ENCODE data around the gene KIR2DL4. TPM values are rescaled to one million over a fixed set of nuclear protein-coding genes. Genes with fewer than 3 reads are reported as not detected.
"Not testable (repeated sequence)": the region's sequence is repeated elsewhere in the genome, so short reads cannot be mapped to it uniquely, and the experiment has no call there.

Gene KIR2DL4
- total and polyA plus RNA-seq, 2 donors (not counting 3 experiments of a cell fraction or from before 2014, with no cell fraction given) = not detected

DNA sequence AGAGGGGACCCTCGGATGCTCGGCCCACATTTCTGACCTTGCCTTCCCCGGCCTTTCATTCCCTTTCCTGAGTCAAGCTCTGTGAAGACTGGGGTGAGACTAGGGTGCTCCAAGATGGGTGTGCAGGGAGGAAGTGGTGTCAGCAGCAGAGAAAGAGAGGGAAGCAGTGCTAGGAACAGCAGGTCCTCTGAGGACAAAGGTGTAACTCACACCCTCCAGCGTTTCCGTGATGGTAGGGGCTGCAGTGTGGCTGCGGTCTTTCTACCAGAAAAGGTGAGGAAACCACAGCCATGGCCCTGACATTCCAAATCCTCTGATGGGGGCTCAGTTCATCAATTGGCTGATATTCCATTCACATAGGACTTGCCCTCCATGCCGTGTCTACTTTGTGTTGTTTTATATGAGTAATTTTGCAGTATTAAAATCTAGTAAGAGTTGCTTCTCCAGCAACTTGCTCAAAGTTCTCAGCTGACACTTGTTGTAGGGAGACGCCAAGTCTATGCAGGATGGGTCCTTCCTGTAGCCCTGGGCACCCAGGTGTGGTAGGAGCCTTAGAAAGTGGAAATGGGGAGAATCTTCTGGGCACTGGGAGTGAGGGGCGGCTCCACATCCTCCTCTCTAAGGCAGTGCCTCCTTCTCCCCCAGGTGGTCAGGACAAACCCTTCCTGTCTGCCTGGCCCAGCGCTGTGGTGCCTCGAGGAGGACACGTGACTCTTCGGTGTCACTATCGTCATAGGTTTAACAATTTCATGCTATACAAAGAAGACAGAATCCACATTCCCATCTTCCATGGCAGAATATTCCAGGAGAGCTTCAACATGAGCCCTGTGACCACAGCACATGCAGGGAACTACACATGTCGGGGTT lies 14.5 kb downstream of the KIR2DL4 start:
- Histone ChIP-seq H3K27ac (ENCODE audit: insufficient read depth, low read depth, low read length) (no peak overlapping the region), H3K9me1 (replicated peaks; ENCODE audit: control insufficient read depth, extremely low read depth, insufficient read depth, low read length) (no peaks in the 10 kb centered on the region), H3K36me3 (ENCODE audit: control insufficient read depth in 2 of 2, extremely low read depth in 1 of 2, insufficient read depth in 2 of 2, low read length in 2 of 2) (no peaks in the 10 kb centered on the region), H3K4me3 (replicated peaks in 1 of 3; ENCODE audit: insufficient read depth in 1 of 3, low read depth in 1 of 3, low read length in 3 of 3) (no peak overlapping the region), H3K9ac (replicated peaks; ENCODE audit: extremely low read depth, insufficient read depth, low read length) (no peak overlapping the region), H2AFZ (ENCODE audit: low read depth, low read length) (no peak overlapping the region), H3K4me1 (ENCODE audit: control insufficient read depth, extremely low read depth, insufficient read depth, low read length) (no peaks in the 10 kb centered on the region), H3K27me3 (ENCODE audit: control insufficient read depth in 2 of 2, insufficient read depth in 2 of 2, low read length in 2 of 2) (no peaks in the 10 kb centered on the region), H3K9me3 (replicated peaks; ENCODE audit: control insufficient read depth, insufficient read depth, low read length) (peaks cover 2% of the 10 kb centered on the region), H3K4me2 (ENCODE audit: insufficient read depth, low read length) (no peak overlapping the region), H4K20me1 (replicated peaks; ENCODE audit: control insufficient read depth, extremely low read depth, insufficient read depth, low read length) (no peaks in the 10 kb centered on the region), H3K79me2 (ENCODE audit: control insufficient read depth, insufficient read depth, low read length) (no peaks in the 10 kb centered on the region)
- ChIA-PET CTCF (no interaction called here), POLR2A (no interaction called here)
- no peak for FAIRE-seq
- dilution Hi-C loops (cut with MboI; ENCODE audit: extremely low pct_ligation_motif_present, low sequenced_read_pairs) (no loop called here), intact Hi-C loops (cut with micrococcal nuclease) (no loop called here)
- DNase-seq (ENCODE audit: low read depth, low spot score) = no peak
- BruUV-seq (replicated peaks) = no TSS peak
- no peak for TF ChIP-seq MYC (IDR thresholded peaks at IDR 0.05; ENCODE audit: low read depth, low read length)
- no peak for TF ChIP-seq JUN (IDR thresholded peaks at IDR 0.05; ENCODE audit: borderline replicate concordance, insufficient read depth, insufficient read length, low read depth)
- no peak for TF ChIP-seq MAX (IDR thresholded peaks at IDR 0.05; ENCODE audit: insufficient read depth, insufficient read length)
- no peak for TF ChIP-seq CTCF (IDR thresholded peaks at IDR 0.05; ENCODE audit: extremely low read depth in 1 of 2, insufficient read depth in 1 of 2, low read depth in 1 of 2, low read length in 2 of 2)
- TF ChIP-seq GATA2 (IDR thresholded peaks at IDR 0.05; ENCODE audit: insufficient read depth, insufficient read length, low read depth, low read length) = no peak
- no peak for TF ChIP-seq EZH2 (IDR thresholded peaks at IDR 0.05; ENCODE audit: borderline replicate concordance, low read depth, low read length, severe bottlenecking)
- no peak for TF ChIP-seq POLR2AphosphoS5 (IDR thresholded peaks at IDR 0.05; ENCODE audit: insufficient read depth, low read depth, low read length)
- TF ChIP-seq POLR2A (IDR thresholded peaks at IDR 0.05; ENCODE audit: low read depth, low read length) = no peak
- no peak for TF ChIP-seq FOS (IDR thresholded peaks at IDR 0.05; ENCODE audit: borderline replicate concordance, insufficient read depth, low read length)

- POLR2A ChIA-PET; FAIRE-seq; H3K79me2 ChIP-seq (ENCODE audit: control insufficient read depth, insufficient read depth, low read length); DNase-seq (ENCODE audit: low read depth, low spot score); H4K20me1 ChIP-seq (replicated peaks; ENCODE audit: control insufficient read depth, extremely low read depth, insufficient read depth, low read length); H3K4me1 ChIP-seq (ENCODE audit: control insufficient read depth, extremely low read depth, insufficient read depth, low read length); H2AFZ ChIP-seq (ENCODE audit: low read depth, low read length); CTCF ChIA-PET; H3K9me3 ChIP-seq (replicated peaks; ENCODE audit: control insufficient read depth, insufficient read depth, low read length); H3K27ac ChIP-seq (ENCODE audit: insufficient read depth, low read depth, low read length); intact Hi-C loops (cut with micrococcal nuclease); H3K4me2 ChIP-seq (ENCODE audit: insufficient read depth, low read length); H3K27me3 ChIP-seq (ENCODE audit: control insufficient read depth in 2 of 2, insufficient read depth in 2 of 2, low read length in 2 of 2); H3K36me3 ChIP-seq (ENCODE audit: control insufficient read depth in 2 of 2, extremely low read depth in 1 of 2, insufficient read depth in 2 of 2, low read length in 2 of 2); H3K9ac ChIP-seq (replicated peaks; ENCODE audit: extremely low read depth, insufficient read depth, low read length); H3K9me1 ChIP-seq (replicated peaks; ENCODE audit: control insufficient read depth, extremely low read depth, insufficient read depth, low read length); dilution Hi-C loops (cut with MboI; ENCODE audit: extremely low pct_ligation_motif_present, low sequenced_read_pairs); BruUV-seq (replicated peaks); H3K4me3 ChIP-seq (replicated peaks in 1 of 3; ENCODE audit: insufficient read depth in 1 of 3, low read depth in 1 of 3, low read length in 3 of 3): not testable (repeated sequence)
Measured at GRCh38 chr19:54824416-54824815, 21.0 kb downstream of the KIR2DL4 start.

All from endothelial cell of umbilical vein (primary cell).